Stimulated activated CD8-positive, alpha-beta memory T cell treated with anti-CD3 and anti-CD28 coated beads, Interleukin-15, amount 100 ng/mL, for 48 hours (primary cell): ENCODE results near the gene MACIR.

ENCODE experiments used
- DNase-seq, 2 donors: peaks; one replicate each; pipeline ENCODE4 v3.0.0-alpha.2; 2020; ENCODE audit warnings: low read depth in 2 of 2

MACIR gene

DNA sequence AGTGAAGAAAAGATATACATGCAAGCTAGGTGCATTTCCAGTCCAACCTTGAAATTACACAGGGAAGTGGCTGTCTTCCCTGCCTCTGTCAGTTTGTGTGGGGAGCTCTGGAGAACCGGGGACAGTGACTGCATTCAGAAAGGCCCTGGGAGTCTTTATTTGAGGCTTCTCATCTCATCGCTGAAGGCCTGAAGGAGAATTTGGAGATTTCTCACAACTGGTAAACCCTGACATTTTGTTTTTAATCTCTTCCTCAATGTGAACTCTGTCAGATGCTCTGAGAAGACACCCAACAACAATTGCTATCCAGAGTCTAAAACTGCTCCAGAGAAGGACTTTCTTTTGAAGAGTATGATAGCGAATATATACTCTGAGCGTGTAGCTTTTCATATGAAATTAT is 33.0 kb downstream of the MACIR start:
- DNase-seq: no peak

- no peak for DNase-seq
Observed at GRCh38 chr5:103293099-103293498, 34.5 kb downstream of the MACIR start.

GRCh38 chr5:103293719-103294118 is 35.2 kb downstream of the MACIR start:
- no peak for DNase-seq

DNA sequence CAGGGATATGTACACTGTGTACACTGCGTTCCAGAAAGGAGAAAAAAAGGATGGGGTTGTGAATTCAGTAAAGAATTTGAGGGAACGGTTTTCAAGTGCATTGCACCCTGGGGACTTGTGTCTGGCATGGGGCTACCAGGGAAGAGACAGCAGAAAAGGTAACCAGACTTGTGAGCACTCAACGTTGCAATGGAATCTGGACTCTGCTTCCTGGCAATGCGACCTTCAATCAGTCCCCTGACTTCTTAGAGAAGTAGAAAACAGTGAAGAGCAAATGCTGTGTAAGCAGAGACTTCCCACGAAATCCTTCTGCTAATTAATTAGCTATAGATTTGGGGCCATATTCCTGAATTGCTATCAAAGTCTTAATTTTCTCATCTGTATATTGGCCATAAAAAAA is 36.3 kb downstream of the MACIR start:
- DNase-seq: no peak

DNA sequence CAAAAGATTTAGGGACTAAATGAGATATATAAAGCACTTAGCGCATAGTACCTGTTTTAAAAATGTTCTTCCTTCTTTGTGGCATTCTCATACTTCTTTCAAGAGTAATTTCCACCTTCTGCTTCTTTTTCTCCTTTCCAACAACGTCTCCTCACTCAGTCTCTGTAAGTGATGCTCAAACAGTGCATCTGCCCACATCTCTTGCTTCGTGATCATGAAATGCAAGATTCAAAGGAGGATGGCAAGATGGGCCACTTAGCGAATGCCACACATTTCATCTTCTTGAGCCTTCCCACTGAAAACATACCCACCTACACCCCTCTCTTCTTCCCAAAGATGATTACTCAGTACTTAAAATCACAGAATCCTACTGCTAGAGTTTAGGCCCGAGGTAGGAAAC is 36.9 kb downstream of the MACIR start:
- no peak for DNase-seq

DNA sequence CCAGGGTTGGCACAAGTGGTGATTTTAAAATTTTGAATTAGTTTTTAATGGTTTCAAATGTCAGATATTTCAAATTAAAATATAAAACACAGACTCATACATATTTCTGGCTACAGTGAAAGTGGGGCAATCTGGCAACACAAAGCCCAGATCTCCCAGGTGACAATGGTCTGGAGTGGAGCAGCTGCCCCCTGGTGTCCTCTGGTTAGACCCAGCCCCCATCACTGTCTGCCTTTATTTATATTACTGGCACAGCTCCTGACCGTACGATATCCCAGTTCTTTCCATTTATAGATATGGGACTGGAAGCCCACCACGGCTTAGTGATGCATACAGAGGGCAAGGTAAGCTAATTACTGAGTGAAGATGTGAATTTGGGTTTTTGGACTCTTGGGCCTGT is 37.3 kb downstream of the MACIR start:
- DNase-seq: no peak

- no peak for DNase-seq
Observed at GRCh38 chr5:103298117-103298516, 39.6 kb downstream of the MACIR start.

GRCh38 chr5:103298607-103299188 is 40.1 kb downstream of the MACIR start:
- DNase-seq: no peak

DNA sequence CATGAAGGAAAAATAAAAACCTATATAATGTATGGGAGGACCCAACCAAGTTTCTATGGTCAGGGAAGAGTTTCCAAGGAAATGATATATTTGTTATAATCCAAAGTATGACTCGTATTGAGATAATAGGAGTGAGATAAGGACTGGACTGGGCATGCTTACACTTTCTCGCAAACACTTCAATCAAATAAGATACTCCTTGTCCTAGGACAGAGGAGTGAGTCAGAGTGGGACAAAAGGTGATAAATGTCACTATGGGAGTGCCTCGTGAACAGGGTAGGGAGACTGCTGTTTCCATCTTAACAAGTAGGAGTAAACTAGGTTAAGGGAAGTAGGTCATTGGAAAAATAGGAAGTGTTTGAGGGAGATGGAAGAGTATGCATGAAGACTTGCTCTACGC is 47.2 kb downstream of the MACIR start:
- no peak for DNase-seq

DNA sequence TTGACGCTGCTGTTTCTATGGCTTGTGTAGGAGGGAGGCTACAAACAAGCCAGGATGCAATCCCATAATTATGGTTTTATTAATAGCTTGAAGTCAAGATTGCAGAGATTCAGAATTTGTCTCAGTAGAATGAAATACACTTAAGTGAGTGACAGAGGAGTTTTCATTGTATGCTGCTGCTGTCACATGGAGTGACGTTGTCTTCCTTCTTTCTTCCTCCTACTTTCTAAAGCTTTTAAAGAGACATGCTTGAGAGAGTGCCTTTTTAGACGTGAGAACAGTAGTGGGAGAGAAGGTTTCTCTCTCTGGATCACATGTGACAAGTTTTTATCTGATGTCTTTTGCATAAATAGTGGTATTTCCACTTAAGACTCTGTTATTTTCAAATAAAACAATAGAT is 48.9 kb downstream of the MACIR start:
- no peak for DNase-seq

- no peak for DNase-seq
Observed at GRCh38 chr5:103308774-103309173, 50.2 kb downstream of the MACIR start.

DNA sequence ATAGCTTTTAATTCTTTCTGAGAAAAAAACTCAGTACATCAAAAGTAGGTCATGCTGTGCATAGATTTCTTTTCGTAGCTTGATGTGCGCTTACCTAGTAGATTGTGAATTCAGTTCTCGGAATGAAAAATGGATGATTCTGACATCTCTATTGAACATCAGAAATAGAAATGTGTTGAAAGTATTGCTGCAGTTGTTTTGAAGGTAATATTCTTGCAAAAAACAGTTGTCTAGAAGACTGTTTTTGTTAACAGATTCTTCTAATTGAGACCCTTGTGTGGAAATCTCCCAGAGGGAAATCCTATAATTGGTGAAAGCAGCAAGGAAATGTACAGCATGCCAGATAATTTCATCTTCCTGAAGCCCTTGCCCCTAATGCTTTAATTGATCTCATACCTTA is 54.5 kb downstream of the MACIR start:
- DNase-seq: no peak

DNA sequence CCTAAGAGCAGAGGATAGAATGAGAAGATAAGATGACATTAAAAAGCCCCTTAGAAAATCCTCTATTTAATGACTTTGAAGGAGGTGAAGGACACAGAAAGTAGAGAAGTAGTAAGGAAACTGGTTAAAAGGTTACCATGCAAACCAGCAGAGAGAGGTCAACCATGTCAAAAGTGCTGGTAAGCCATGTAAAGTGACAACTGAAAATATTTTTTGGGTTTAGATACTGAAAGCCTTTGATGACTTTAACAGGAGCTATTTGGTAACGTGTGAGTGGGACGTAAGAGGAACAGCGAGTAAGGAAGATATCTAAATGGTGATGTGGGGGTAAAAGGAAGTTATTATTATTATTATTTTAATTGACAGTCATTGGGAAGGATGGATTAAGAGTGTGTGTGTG is 56.9 kb downstream of the MACIR start:
- no peak for DNase-seq

GRCh38 chr5:103327451-103327850 is 68.9 kb downstream of the MACIR start:
- DNase-seq: no peak

DNA sequence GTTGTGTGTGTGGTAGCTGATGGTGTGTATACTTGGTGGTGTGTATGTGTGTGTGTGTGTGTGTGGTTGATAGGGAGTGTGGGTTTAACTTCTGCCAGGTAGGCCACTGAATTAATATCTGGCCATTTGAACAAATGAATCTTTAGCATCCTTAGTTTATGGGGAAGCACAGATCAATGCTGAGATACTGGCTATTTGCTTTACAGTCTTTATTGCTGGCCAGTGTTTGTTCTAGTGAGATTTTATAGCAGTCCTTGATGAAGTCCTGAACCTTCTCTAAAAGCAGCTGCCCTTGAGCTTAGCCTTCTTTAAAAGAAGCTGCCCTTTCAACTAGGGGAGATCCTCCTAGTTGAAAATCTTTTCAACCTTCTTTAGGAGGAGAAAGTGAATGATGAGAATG is 69.3 kb downstream of the MACIR start:
- no peak for DNase-seq
